Fibroblast of peridontal ligament (primary cell): ENCODE results near the gene PDZD7.

Source experiments
- DNase-seq: peaks from one replicate; pipeline ENCODE4 v3.0.0-alpha.2; 2010; ENCODE audit errors: extremely low read depth

Gene PDZD7

GRCh38 chr10:101001659-101002035, 29.3 kb downstream of the PDZD7 start:
- no peak for DNase-seq

GRCh38 chr10:101000915-101001658, 29.8 kb downstream of the PDZD7 start:
- peak; percentile 92 for DNase-seq

- DNase-seq, result no peak
Observed at GRCh38 chr10:101000127-101000914, 30.6 kb downstream of the PDZD7 start.

GRCh38 chr10:100999742-101000126, 31.2 kb downstream of the PDZD7 start, which contains the start of gene LZTS2:
Gene LZTS2 (plus strand): TSS chr10:100999808. CDS start chr10:101002539, 2,731 bp downstream.
- DNase-seq, result no peak

GRCh38 chr10:100998991-100999741, 31.8 kb downstream of the PDZD7 start:
- DNase-seq, result peak; percentile 72

GRCh38 chr10:100998183-100998990, 32.5 kb downstream of the PDZD7 start:
- peak; percentile 83 for DNase-seq

GRCh38 chr10:100997360-100998182, 33.4 kb downstream of the PDZD7 start:
- peak; percentile 69 for DNase-seq

GRCh38 chr10:100996678-100997359, 34.1 kb downstream of the PDZD7 start:
- DNase-seq, result no peak

- DNase-seq, result no peak
Observed at GRCh38 chr10:100995181-100995580, 35.7 kb downstream of the PDZD7 start.

- DNase-seq, result peak; percentile 62
Observed at GRCh38 chr10:100993986-100994708, 36.8 kb downstream of the PDZD7 start.

GRCh38 chr10:100989088-100989487, 41.8 kb downstream of the PDZD7 start:
- no peak for DNase-seq

- no peak for DNase-seq
Observed at GRCh38 chr10:100988166-100988565, 42.8 kb downstream of the PDZD7 start.

GRCh38 chr10:100987685-100988049, 43.3 kb downstream of the PDZD7 start:
- no peak for DNase-seq

- peak; percentile 58 for DNase-seq
Observed at GRCh38 chr10:100986952-100987684, 43.8 kb downstream of the PDZD7 start, which contains the start of the genes MRPL43 and TWNK. Gene MRPL43 (minus strand): TSS chr10:100987497. CDS start chr10:100987443, 54 bp downstream. Gene TWNK (plus strand): TSS chr10:100987543. CDS start chr10:100988211, 668 bp downstream.

GRCh38 chr10:100986623-100986951, 44.3 kb downstream of the PDZD7 start:
- DNase-seq, result no peak

GRCh38 chr10:100985336-100985735, 45.6 kb downstream of the PDZD7 start:
- DNase-seq, result no peak

- no peak for DNase-seq
Observed at GRCh38 chr10:100984672-100985177, 46.2 kb downstream of the PDZD7 start.
